RWPE1 (cell line): Measurements from ENCODE around the gene ARL15.
A peak's percentile ranks its signal among the peaks of the same experiment; 100 is the strongest.

ENCODE experiments used
- CTCF ChIA-PET: fragments of 350-600 bp; sonication (Branson Sonifier 250); formaldehyde crosslinking; extraction: SDS; loops from one replicate; lab custom pipeline; 2021; lab: Yijun Ruan, JAX
- POLR2A ChIA-PET: fragments of 400-600 bp; formaldehyde crosslinking; extraction: SDS; loops from one replicate; lab custom pipeline; 2020; ENCODE audit warnings: antibody characterized with exemption; ENCODE audit not compliant: low non-redundant PET; lab: Yijun Ruan, JAX
- DNase-seq: peaks from one replicate; pipeline ENCODE4 v3.0.0; 2012; ENCODE audit warnings: low spot score
- H3K27ac ChIP-seq: fragments of 450-650 bp; 2 replicates; pipeline ENCODE4 v1.5.1; 2017
- CTCF ChIP-seq: fragments of 450-650 bp; conservative IDR thresholded peaks from 2 replicates; pipeline ENCODE4 v1.5.1; 2017; ENCODE audit warnings: low read depth, mild to moderate bottlenecking

ARL15 gene

GRCh38 chr5:54146916-54147315, 163.5 kb downstream of the ARL15 start:
- ChIA-PET CTCF (interaction anchor here (1.1 kb wide), 1 partner anchor 35 kb away, joined by 3 read pairs; no protein-coding TSS in a partner anchor), POLR2A (no interaction called here)
- no peak for TF ChIP-seq CTCF
- no peak overlapping the region for H3K27ac ChIP-seq
- no peak for DNase-seq

- DNase-seq, result no peak
- CTCF ChIA-PET, result interaction anchor here (0.6 kb wide), 1 partner anchor 783 kb away, joined by 3 read pairs; no protein-coding TSS in a partner anchor
- POLR2A ChIA-PET, result no interaction called here
- no peak for TF ChIP-seq CTCF
- no peak overlapping the region for H3K27ac ChIP-seq
Observed at GRCh38 chr5:54146390-54146789, 164.0 kb downstream of the ARL15 start.

- no peak for TF ChIP-seq CTCF
- no peak for DNase-seq
- H3K27ac ChIP-seq, result no peak overlapping the region
- POLR2A ChIA-PET, result no interaction called here
- CTCF ChIA-PET, result no interaction called here
Observed at GRCh38 chr5:54140247-54140840, 170.0 kb downstream of the ARL15 start.

- H3K27ac ChIP-seq, result no peak overlapping the region
- no peak for TF ChIP-seq CTCF
- POLR2A ChIA-PET, result no interaction called here
- CTCF ChIA-PET, result interaction anchor here (0.6 kb wide), 1 partner anchor 380 kb away, joined by 5 read pairs; no protein-coding TSS in a partner anchor
- no peak for DNase-seq
Observed at GRCh38 chr5:54136516-54137440, 173.6 kb downstream of the ARL15 start.

- CTCF ChIA-PET, result interaction anchor here (0.7 to 1.4 kb wide), 3 partner anchors 21 to 93 kb away, joined by 3 to 4 read pairs (median 3); no protein-coding TSS in a partner anchor
- no peak overlapping the region for H3K27ac ChIP-seq
- POLR2A ChIA-PET, result no interaction called here
- no peak for TF ChIP-seq CTCF
- DNase-seq, result peak; percentile 27
Observed at GRCh38 chr5:54135042-54135441, 175.3 kb downstream of the ARL15 start.

- ChIA-PET POLR2A (interaction anchor here (0.6 kb wide), 1 partner anchor 18 kb away, joined by 4 read pairs; no protein-coding TSS in a partner anchor), CTCF (interaction anchor here (0.5 to 1.4 kb wide), 2 partner anchors 95 to 146 kb away, joined by 3 to 11 read pairs; no protein-coding TSS in a partner anchor)
- no peak for TF ChIP-seq CTCF
- no peak for DNase-seq
- no peak overlapping the region for H3K27ac ChIP-seq
Observed at GRCh38 chr5:54133917-54134316, 176.5 kb downstream of the ARL15 start.
